Measurements from ENCODE around the gene GBP4. TPM values are rescaled to one million over a fixed set of nuclear protein-coding genes. Genes with fewer than 3 reads are reported as not detected.
"Not testable (repeated sequence)": the region's sequence is repeated elsewhere in the genome, so short reads cannot be mapped to it uniquely, and the experiment has no call there.

The GBP4 gene, protein sequence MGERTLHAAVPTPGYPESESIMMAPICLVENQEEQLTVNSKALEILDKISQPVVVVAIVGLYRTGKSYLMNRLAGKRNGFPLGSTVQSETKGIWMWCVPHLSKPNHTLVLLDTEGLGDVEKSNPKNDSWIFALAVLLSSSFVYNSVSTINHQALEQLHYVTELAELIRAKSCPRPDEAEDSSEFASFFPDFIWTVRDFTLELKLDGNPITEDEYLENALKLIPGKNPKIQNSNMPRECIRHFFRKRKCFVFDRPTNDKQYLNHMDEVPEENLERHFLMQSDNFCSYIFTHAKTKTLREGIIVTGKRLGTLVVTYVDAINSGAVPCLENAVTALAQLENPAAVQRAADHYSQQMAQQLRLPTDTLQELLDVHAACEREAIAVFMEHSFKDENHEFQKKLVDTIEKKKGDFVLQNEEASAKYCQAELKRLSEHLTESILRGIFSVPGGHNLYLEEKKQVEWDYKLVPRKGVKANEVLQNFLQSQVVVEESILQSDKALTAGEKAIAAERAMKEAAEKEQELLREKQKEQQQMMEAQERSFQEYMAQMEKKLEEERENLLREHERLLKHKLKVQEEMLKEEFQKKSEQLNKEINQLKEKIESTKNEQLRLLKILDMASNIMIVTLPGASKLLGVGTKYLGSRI
- total RNA-seq: 10 to 100 TPM; 61.9 to 69.7 TPM

DNA sequence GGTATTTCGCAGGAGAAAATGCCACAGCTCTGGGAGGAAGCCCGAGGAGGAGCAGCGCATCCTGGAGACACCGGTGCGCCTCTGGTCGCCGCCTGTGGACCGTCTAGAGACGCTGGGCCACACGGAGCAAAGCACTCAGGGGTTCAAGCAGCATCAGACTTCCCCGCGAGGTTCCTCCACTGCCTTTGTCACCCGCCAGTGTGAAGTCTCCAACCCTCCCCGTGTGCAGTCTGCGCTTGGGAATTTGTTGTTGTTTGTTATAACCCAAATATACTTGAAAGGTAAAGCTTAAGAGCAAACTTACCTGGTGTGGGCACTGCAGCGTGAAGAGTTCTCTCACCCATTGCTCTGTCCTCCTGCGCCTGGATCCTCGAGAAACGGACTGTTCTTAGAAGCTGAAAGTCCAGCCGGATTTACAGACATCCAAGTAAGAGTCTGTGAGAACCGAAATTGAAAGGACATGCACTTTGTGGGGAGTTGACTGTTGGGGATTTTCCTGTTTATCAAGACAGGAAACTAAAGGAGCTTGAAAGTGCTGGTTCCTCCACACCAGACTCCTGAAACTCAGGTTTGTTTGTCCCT, at the start of gene GBP4:
Gene GBP4 (minus strand): TSS at position 452 of the 582 bp plus-strand sequence. CDS start 108 bp downstream, at position 344.
- ATAC-seq (ENCODE audit: low read depth) (peak; percentile 82), DNase-seq (peak; percentile 62)
- peak within 1 kb of the TSS; percentile 94 for H3K4me3 Mint-ChIP-seq
- H3K27ac Mint-ChIP-seq: peak within 1 kb of the TSS; percentile 94
- peaks cover 50% of the 10 kb centered on the region for H3K36me3 Mint-ChIP-seq
- H3K4me1 Mint-ChIP-seq: peaks cover 49% of the 10 kb centered on the region
- H3K27me3 Mint-ChIP-seq: no peaks in the 10 kb centered on the region
- POLR2A ChIA-PET: interaction anchor here (0.8 to 4.5 kb wide), 10 partner anchors 50 to 176 kb away, joined by 3 to 78 read pairs (median 4); partner anchors contain the start of genes GBP2, GBP3 and GBP5
- H3K9me3 Mint-ChIP-seq: peaks cover 2% of the 10 kb centered on the region

DNA sequence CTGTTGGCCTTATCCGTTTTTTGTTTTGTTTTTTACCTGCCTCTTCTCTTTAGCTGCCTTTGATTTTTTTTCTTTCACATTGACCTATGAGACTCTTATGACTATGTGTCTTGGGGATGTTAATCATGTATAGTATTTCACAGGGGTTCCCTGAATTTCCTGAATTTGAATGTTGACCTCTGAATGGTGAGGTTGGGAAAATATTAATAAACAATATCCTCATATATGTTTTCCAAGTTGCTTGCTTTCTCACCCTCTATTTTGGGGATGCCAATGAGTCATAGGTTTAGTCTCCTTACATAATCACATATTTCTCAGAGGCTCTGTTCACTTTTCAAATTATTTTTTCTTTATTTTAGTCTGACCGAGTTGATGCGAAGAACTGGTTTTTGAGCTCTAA, 44.3 kb upstream of the GBP4 start:
- no peak for DNase-seq
- H3K27ac Mint-ChIP-seq: no peak overlapping the region
- no peak overlapping the region for H3K4me3 Mint-ChIP-seq
- POLR2A ChIA-PET: no interaction called here
- no peaks in the 10 kb centered on the region for H3K27me3 Mint-ChIP-seq
- peaks cover 18% of the 10 kb centered on the region for H3K4me1 Mint-ChIP-seq
- peaks cover 40% of the 10 kb centered on the region for H3K9me3 Mint-ChIP-seq
- peaks cover 72% of the 10 kb centered on the region for H3K36me3 Mint-ChIP-seq
- no peak for ATAC-seq (ENCODE audit: low read depth)

DNA sequence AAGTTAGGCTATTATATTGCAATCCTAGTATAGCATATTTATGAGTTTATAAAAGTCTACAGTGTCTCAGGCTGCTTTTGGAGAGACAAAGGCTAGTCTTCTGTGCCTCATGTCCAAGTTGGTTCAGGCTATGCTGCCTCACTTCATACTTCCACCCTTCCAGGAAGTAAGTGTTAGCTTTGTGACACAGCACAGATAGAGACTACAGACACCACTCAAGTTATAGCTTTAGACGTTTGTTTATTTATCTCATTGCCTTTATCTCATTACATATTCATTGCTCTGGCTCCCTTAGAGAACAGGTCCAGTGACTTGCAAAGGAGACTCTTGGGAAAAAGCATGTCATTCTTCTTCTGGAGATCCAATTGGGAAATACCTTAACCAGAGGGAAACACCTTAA, 22.6 kb upstream of the GBP4 start:
- ATAC-seq (ENCODE audit: low read depth): no peak
- H3K27ac Mint-ChIP-seq: no peak overlapping the region
- H3K4me3 Mint-ChIP-seq: no peak overlapping the region
- no peaks in the 10 kb centered on the region for H3K4me1 Mint-ChIP-seq
- peaks cover 32% of the 10 kb centered on the region for H3K36me3 Mint-ChIP-seq
- peaks cover 31% of the 10 kb centered on the region for H3K9me3 Mint-ChIP-seq
- peaks cover 3% of the 10 kb centered on the region for H3K27me3 Mint-ChIP-seq
- POLR2A ChIA-PET: no interaction called here
- no peak for DNase-seq

DNA sequence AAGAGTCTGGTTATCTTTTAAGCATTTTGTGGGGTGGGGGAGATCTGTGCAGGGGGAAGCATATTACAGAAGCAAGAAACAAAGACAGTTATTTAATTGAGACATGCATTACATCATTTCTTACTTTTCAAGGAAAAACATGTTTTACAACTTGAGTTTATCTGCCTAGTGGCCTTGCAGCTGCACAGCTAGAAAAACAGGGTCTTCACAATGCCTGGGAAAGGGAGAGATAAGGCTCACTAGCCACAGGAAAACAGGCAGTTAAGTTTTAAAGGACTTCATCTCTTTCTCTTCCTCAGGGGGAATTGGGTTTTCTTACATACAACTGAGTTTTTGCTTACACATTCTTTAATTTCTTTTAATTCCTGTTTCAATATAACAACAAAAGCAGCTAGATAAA, 21.1 kb upstream of the GBP4 start:
- not testable (repeated sequence) for ATAC-seq (ENCODE audit: low read depth); DNase-seq; H3K4me3 Mint-ChIP-seq; H3K4me1 Mint-ChIP-seq; H3K27ac Mint-ChIP-seq; H3K27me3 Mint-ChIP-seq
- POLR2A ChIA-PET: interaction anchor here (0.6 kb wide), 1 partner anchor 330 kb away, joined by 3 read pairs; no protein-coding TSS in a partner anchor
- Mint-ChIP-seq H3K9me3 (peaks cover 27% of the 10 kb centered on the region), H3K36me3 (peaks cover 30% of the 10 kb centered on the region)

DNA sequence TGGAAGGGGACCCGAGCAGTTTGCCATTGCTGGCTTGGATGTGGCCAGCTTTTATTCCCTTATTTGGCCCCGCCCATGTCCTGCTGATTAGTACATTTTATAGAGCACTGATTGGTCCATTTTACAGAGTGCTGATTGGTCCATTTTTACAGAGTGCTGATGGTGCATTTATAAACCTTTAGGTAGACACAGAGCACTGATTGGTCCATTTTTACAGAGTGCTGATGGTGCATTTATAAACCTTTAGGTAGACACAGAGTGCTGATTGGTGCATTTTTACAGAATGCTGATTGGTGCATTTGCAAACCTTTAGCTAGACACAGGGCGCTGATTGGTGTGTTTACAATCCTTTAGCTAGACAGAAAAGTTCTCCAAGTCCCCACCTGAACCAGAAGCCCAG, 20.2 kb upstream of the GBP4 start:
- H3K36me3 Mint-ChIP-seq: peaks cover 29% of the 10 kb centered on the region
- H3K4me3 Mint-ChIP-seq; H3K27me3 Mint-ChIP-seq; H3K4me1 Mint-ChIP-seq; H3K27ac Mint-ChIP-seq; POLR2A ChIA-PET; ATAC-seq (ENCODE audit: low read depth); DNase-seq: not testable (repeated sequence)
- peaks cover 23% of the 10 kb centered on the region for H3K9me3 Mint-ChIP-seq

DNA sequence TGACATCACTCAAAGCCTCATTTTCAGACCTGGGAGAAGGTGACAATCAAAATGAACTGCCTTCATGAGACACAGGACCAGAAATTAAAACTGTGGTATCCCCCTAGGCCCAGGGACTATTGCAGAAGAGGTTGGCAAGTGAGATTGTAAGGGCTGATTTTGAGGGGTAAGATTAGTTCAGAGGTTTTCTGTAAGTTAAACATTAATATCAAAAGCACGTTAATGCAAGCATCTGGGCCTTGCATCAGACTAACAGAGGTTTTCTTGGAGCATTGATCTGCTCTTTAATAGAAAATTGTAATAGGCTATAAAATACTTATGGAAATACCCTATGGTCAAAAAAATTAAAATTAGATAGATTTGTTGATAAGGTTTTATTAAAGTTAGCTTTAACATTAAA, 14.6 kb upstream of the GBP4 start:
- Mint-ChIP-seq H3K4me3 (no peak overlapping the region), H3K9me3 (peaks cover 27% of the 10 kb centered on the region), H3K4me1 (no peaks in the 10 kb centered on the region), H3K36me3 (peaks cover 27% of the 10 kb centered on the region), H3K27ac (no peak overlapping the region), H3K27me3 (no peaks in the 10 kb centered on the region)
- DNase-seq: no peak
- no peak for ATAC-seq (ENCODE audit: low read depth)
- POLR2A ChIA-PET: no interaction called here

DNA sequence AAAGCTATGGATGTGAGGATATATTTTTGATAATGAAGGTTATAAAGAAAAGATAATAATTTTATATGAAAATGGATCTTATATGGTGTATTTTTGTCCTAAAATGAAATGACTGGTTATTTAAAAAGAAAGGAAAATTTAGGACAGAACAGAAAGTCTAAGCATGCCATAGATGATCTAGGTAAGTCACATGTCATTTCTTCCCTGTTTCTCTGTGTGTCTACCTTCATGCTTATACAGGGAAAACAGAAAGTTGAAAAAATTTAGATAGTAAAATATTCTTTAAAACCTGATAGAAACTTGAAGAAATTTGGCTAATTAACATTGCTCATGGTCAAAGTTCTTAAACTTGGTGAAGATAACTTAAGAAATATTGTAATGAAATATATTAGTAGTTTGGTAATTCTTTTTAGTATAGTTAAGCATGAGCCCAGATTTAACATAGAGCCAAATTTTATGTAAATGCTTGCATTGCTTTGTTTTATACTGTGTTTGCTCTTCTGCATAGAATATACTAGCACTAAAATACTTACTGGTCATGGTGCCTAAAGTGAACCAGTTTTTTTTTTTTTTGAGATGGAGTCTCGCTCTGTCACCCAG, 12.4 kb upstream of the GBP4 start:
- Mint-ChIP-seq H3K27ac (no peak overlapping the region), H3K36me3 (peaks cover 26% of the 10 kb centered on the region), H3K9me3 (peaks cover 24% of the 10 kb centered on the region), H3K4me1 (peaks cover 2% of the 10 kb centered on the region), H3K27me3 (no peaks in the 10 kb centered on the region), H3K4me3 (no peak overlapping the region)
- POLR2A ChIA-PET: no interaction called here
- ATAC-seq (ENCODE audit: low read depth) (no peak), DNase-seq (no peak)

DNA sequence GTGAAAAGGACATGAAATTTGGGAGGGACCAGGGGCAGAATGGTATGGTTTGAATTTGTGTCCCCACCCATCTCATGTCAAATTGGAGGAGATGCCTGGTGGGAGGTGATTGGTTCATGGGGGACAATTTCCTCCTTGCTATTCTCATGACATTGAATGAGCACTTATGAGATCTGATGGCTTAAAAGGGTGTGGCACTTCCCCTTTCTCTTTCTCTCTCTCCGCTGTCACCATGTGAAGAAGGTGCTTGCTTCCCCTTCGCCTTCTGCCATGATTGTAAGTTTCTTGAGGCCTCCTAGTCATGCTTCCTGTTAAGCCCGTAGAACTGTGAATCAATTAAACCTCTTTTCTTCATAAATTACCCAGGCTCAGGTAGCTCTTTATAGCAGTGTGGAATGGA, 7.6 kb upstream of the GBP4 start:
- POLR2A ChIA-PET: no interaction called here
- peaks cover 51% of the 10 kb centered on the region for H3K36me3 Mint-ChIP-seq
- peaks cover 6% of the 10 kb centered on the region for H3K4me1 Mint-ChIP-seq
- ATAC-seq (ENCODE audit: low read depth): no peak
- H3K4me3 Mint-ChIP-seq: no peak overlapping the region
- DNase-seq: no peak
- no peak overlapping the region for H3K27ac Mint-ChIP-seq
- no peaks in the 10 kb centered on the region for H3K27me3 Mint-ChIP-seq
- peaks cover 26% of the 10 kb centered on the region for H3K9me3 Mint-ChIP-seq

DNA sequence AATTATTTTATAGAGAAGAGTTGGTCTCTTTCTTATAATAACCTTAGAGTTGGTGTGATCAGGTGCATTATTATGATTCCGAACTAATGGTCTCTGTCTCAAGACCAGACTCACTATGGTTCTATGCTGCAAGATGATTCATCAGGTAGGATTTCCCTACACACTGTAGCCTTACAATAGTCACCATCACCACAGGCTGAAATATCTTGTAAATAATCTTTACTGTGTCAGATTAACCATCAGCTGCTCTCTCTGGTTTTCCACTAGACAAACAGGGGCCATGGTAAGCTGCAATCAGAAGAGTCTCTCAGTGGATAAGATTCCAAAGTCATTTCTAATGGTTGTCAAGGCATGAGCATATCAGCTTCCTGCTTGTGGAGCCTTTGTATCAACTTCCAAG, 4.4 kb upstream of the GBP4 start:
- Mint-ChIP-seq H3K27ac (no peak overlapping the region), H3K27me3 (no peaks in the 10 kb centered on the region), H3K4me1 (peaks cover 21% of the 10 kb centered on the region), H3K4me3 (no peak overlapping the region), H3K36me3 (peaks cover 49% of the 10 kb centered on the region), H3K9me3 (peaks cover 15% of the 10 kb centered on the region)
- POLR2A ChIA-PET: no interaction called here
- ATAC-seq (ENCODE audit: low read depth) (no peak), DNase-seq (no peak)

DNA sequence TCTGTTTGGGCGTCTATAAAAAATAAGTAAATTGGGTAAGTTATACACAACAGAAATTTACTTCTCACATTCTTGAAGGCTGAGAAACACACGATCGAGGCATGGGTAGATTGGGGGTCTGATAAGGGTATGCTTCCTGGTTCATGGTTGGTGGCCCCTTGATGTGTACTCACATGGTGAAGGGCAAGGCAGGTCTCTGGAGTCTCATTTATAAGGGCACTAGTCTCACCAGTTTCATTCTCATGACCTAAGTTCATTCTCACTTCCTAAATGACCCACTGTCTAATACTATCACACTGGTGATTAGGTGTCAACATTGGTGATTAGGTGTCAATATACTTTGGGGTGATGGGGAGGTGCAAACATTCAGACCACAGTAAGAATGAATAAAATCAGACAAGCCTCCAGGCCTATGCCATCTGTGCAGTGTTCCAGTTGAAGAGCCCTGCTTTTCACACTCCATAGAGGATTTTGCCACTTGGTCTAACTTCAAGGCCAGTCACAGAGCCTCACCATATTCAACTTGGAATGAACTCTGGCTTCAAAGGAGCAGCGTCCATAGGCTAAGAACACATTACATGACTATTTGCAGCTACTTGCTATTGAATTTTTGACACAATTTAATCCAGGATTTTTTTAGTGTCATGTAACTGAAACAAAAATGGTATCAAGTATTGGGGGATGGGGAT, 2.5 kb upstream of the GBP4 start:
- ATAC-seq (ENCODE audit: low read depth) (no peak), DNase-seq (no peak)

DNA sequence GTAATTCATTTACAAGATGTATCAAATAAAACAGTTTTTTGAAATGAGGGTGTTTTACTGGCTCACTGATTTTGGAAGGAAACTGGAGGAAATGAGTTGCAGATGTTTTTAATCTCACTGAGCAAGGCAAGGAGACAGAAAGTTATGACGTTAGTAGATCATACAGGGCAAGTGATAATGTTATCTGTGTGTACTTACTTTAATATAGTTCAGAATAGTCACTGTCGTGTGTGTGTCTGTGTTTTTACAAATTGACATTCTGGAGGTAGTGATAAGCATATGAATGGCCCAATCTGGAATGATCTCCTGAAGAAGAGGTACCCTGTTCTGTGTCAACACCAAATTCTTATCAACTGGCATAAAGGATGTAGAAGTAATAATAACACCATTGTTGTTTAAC, 1.9 kb upstream of the GBP4 start:
- POLR2A ChIA-PET: interaction anchor here (0.6 to 4.5 kb wide), 5 partner anchors 59 to 136 kb away, joined by 3 to 78 read pairs (median 4); partner anchors contain the start of genes GBP1 and GBP5
- H3K9me3 Mint-ChIP-seq: peaks cover 8% of the 10 kb centered on the region
- peak overlapping the region; percentile 80 for H3K27ac Mint-ChIP-seq
- no peaks in the 10 kb centered on the region for H3K27me3 Mint-ChIP-seq
- H3K4me3 Mint-ChIP-seq: peak overlapping the region; percentile 75
- peaks cover 49% of the 10 kb centered on the region for H3K36me3 Mint-ChIP-seq
- peak; percentile 41 for ATAC-seq (ENCODE audit: low read depth)
- H3K4me1 Mint-ChIP-seq: peaks cover 29% of the 10 kb centered on the region
- no peak for DNase-seq

More for the DNA sequence above, 2.5 kb upstream of the GBP4 start:
- H3K4me1 Mint-ChIP-seq: peaks cover 28% of the 10 kb centered on the region
- peaks cover 8% of the 10 kb centered on the region for H3K9me3 Mint-ChIP-seq
- H3K36me3 Mint-ChIP-seq: peaks cover 51% of the 10 kb centered on the region
- POLR2A ChIA-PET: no interaction called here
- H3K27ac Mint-ChIP-seq: peak overlapping the region; percentile 80
- H3K4me3 Mint-ChIP-seq: peak overlapping the region; percentile 75
- no peaks in the 10 kb centered on the region for H3K27me3 Mint-ChIP-seq

DNA sequence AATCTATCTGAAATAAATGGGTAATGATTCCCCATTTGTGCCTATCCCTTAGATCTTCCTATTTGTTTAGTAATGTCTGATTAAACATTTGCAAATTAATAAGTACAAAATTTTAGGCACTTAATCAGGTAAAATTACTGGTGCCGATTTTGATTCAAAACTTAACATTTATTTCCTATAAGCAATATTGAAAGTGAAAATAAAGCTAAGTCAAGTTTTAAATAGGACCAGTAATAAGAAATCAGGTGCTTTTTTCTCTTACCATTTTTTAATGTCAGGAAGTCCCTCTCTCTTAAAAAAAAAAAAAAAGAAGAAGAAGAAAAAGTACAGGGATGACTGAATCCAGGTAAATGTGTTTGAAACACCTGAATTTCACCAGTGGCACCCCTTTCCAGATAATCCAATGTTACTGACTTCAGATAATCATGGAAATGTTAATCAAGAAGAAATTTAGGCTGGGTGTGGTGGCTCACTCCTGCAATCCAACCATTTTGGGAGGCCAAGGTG, 836 bp upstream of the GBP4 start:
- DNase-seq (no peak), ATAC-seq (ENCODE audit: low read depth) (no peak)
- Mint-ChIP-seq H3K4me3 (peak overlapping the region; percentile 94), H3K27me3 (no peaks in the 10 kb centered on the region), H3K4me1 (peaks cover 40% of the 10 kb centered on the region), H3K36me3 (peaks cover 49% of the 10 kb centered on the region), H3K9me3 (peaks cover 8% of the 10 kb centered on the region), H3K27ac (peak overlapping the region; percentile 94)
- POLR2A ChIA-PET: interaction anchor here (1.0 to 4.5 kb wide), 7 partner anchors 60 to 157 kb away, joined by 3 to 78 read pairs (median 5); partner anchors contain the start of genes GBP1, GBP2 and GBP5
